NCI-H2196 treated with DMSO at 0.1 percent for 48 hours (cell line): ENCODE results near the gene FLT3.

Source experiments
- DNase-seq: peaks from one replicate; lab custom pipeline; 2025; ENCODE audit not compliant: unreplicated experiment; lab: John Stamatoyannopoulos, UW

FLT3 gene

GRCh38 chr13:27963491-27963890, 136.9 kb downstream of the FLT3 start:
- no peak for DNase-seq

GRCh38 chr13:27962982-27963381, 137.4 kb downstream of the FLT3 start:
- no peak for DNase-seq

- DNase-seq = no peak
Measured at GRCh38 chr13:27962128-27962841, 138.1 kb downstream of the FLT3 start.

- no peak for DNase-seq
Measured at GRCh38 chr13:27961227-27962085, 138.9 kb downstream of the FLT3 start.

- DNase-seq = peak; percentile 12
Measured at GRCh38 chr13:27960362-27961226, 139.8 kb downstream of the FLT3 start.

GRCh38 chr13:27959976-27960361, 140.4 kb downstream of the FLT3 start:
- DNase-seq = no peak

DNA sequence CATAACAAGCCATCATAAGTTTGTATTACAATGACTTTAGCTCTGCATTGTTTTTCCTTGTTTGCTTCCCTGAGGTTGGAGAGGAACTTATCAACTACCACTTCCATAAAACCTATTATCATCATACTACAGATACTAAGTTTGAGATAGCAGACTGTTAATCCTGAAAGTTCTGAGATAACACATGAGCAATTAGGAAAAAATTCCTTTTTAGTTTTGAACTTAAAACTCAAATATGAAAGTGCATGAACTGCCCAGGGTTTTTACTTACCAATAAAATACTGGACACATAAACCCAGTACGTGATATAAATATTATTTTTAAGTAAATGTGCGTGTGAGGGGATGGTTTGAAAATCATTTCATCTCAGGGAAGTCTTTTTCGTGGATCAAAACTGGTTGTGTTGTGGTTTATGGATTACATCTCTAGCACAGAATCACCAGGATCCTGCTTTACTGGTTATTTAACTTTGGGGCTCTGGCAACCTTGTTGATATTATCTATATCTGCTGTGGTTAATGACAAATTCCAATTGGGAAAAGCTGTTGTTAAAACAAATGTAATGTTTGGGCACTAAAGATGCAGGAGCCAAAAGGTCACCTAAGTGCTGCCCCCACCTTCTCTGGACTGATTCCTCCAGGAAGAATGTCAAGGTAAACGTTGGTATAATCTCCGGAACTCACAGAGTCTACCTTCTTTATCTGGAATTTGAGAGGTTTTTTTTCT, 143.6 kb downstream of the FLT3 start:
- no peak for DNase-seq

GRCh38 chr13:27955014-27955591, 145.3 kb downstream of the FLT3 start:
- DNase-seq = no peak

DNA sequence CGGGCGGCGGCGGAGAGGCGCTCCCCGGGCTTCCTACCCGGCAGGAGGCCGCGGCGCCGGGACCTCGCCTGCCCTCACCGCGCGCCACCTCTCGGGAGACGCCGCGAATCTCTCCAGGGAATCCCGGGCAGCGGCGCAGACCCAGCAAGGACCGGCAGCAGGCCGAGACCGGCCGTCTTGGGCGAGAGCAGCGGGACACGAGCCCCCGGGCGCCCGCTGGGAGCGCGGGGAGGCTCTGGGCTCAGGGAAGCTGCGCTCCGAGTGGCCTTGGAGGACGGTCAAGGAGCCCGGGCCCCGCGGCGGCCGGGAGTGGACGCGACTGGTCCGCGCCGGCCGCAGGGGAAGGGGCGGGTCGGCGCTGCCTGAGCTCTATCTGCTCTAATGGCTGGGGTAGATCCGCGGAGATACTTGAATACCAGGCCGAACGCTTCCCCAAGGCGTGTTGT, 145.9 kb downstream of the FLT3 start:
- DNase-seq = no peak

- DNase-seq = peak; percentile 45
Measured at GRCh38 chr13:27953676-27954405, 146.5 kb downstream of the FLT3 start.
